ENCODE data around the gene CDHR4. TPM values are rescaled to one million over a fixed set of nuclear protein-coding genes. Genes with fewer than 3 reads are reported as not detected.

The CDHR4 gene
- total and polyA plus RNA-seq, 2 of the 8 experiments (the other 6 are each of a cell fraction or from before 2014, with no cell fraction given) = 0.50 to 0.60 TPM

DNA sequence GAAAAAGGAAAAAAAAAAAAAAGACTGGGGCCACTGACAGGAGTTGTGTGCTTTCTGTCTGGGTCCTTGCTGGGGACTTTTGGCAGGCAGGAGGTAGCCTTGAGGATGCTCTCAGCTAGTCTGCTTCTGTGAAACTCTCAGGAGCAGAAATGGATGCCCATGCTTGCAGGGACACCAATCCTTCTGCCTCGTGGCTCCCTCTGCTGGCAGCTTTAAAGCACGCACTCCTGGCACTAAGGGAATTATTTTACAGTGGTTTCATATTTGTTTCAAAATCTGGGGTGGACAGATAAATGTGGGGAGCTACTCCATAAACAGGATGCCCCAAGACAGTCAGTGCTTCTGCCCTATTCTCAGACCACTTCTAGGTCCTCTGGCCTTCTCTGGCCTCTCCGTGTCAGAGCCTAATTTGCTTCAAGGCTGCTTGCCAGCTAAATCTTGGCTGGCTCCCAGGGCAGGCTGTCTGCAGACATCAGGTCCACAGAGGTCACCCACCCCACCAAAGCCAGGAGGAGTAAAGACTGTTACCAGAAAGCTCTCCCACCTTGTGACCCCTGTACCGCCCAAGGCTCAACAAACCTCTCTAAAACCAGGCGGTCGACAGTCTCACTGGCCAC, 39.6 kb upstream of the CDHR4 start:
- Histone ChIP-seq H2AFZ (ENCODE audit: low read length) (no peak overlapping the region), H4K8ac (ENCODE audit: extremely low read depth, insufficient read depth, low read length) (no peak overlapping the region), H3K79me1 (ENCODE audit: low read depth, low read length) (no peaks in the 10 kb centered on the region), H3K4me1 (replicated peaks in 1 of 4; ENCODE audit: control insufficient read depth in 3 of 4, insufficient read depth in 4 of 4, low read length in 3 of 4) (peaks cover 0 to 6% (median 0%) of the 10 kb centered on the region in 4 experiments; a peak in 2 of 7 replicates), H2AK5ac (ENCODE audit: low read depth, low read length) (no peak overlapping the region), H3K4me2 (ENCODE audit: insufficient read depth in 1 of 2, low read depth in 2 of 2, low read length in 2 of 2) (no peak overlapping the region), H4K20me1 (replicated peaks in 1 of 2; ENCODE audit: control insufficient read depth in 1 of 2, insufficient read depth in 2 of 2, low read length in 2 of 2) (peaks cover 0 to 5% of the 10 kb centered on the region in 2 experiments), H4K91ac (replicated peaks; ENCODE audit: insufficient read length, low read length) (no peak overlapping the region), H3K14ac (ENCODE audit: insufficient read length) (no peak overlapping the region), H3K18ac (ENCODE audit: extremely low read depth, low read length) (no peak overlapping the region), H3K9ac (replicated peaks in 1 of 4; ENCODE audit: extremely low read depth in 1 of 4, low read depth in 3 of 4, low read length in 3 of 4) (no peak overlapping the region), H2BK12ac (ENCODE audit: low read depth, low read length) (no peak overlapping the region), H4K5ac (ENCODE audit: insufficient read length, low read depth, low read length) (no peak overlapping the region), H3K27me3 (replicated peaks in 1 of 4; ENCODE audit: control insufficient read depth in 3 of 4, extremely low read depth in 1 of 4, insufficient read depth in 3 of 4, low read length in 3 of 4) (no peaks in the 10 kb centered on the region), H2BK20ac (ENCODE audit: low read length) (no peak overlapping the region), H3K79me2 (ENCODE audit: control insufficient read depth in 1 of 2, insufficient read depth in 2 of 2, low read length in 2 of 2) (no peaks in the 10 kb centered on the region), H3K23me2 (ENCODE audit: low read depth, low read length) (no peaks in the 10 kb centered on the region), H3K4me3 (ENCODE audit: extremely low read depth in 1 of 4, insufficient read depth in 2 of 4, low read depth in 3 of 4, low read length in 4 of 4) (no peak overlapping the region), H3K4ac (replicated peaks; ENCODE audit: insufficient read length, low read depth, low read length) (no peak overlapping the region), H2BK15ac (ENCODE audit: low read length) (no peak overlapping the region), H3K36me3 (ENCODE audit: control insufficient read depth in 2 of 4, insufficient read depth in 4 of 4, low read length in 3 of 4) (peaks cover 8 to 33% (median 26%) of the 10 kb centered on the region in 4 experiments), H3K23ac (ENCODE audit: insufficient read length) (no peak overlapping the region), H2BK5ac (ENCODE audit: low read depth, low read length) (no peak overlapping the region), H2BK120ac (replicated peaks; ENCODE audit: low read depth, low read length) (no peak overlapping the region), H3K27ac (ENCODE audit: low read depth, low read length) (0 out of 2 replicates have a peak overlapping the region, but pooled peaks have one; percentile 3), H3K56ac (replicated peaks; ENCODE audit: insufficient read length, low read depth, low read length) (no peak overlapping the region), H3K9me3 (ENCODE audit: insufficient read depth in 2 of 2, low read depth in 1 of 2, low read length in 1 of 2) (no peaks in the 10 kb centered on the region)
- WGBS, 2 experiments (ENCODE audit: extremely low coverage in 1 of 2, insufficient coverage in 1 of 2, insufficient read length in 1 of 2, insufficient replicate concordance in 2 of 2, low coverage in 1 of 2, low lambda C conversion rate in 2 of 2, missing lambda C conversion rate in 1 of 2) = 70% methylated on average over 6 of the region's 6 CpGs; no CpG with 5 or more reads in 1 of the 2 experiments
- ChIA-PET CTCF (ENCODE audit: partially characterized antibody) (interaction anchor here (0.6 to 15.2 kb wide), 40 partner anchors 10 to 1232 kb away, joined by 3 to 306 read pairs (median 5); partner anchors contain the start of genes AMIGO3, CDHR4, INKA1 and IP6K1), POLR2A (ENCODE audit: partially characterized antibody) (interaction anchor here (0.7 to 1.5 kb wide), 14 partner anchors 10 to 74 kb away, joined by 3 to 8 read pairs (median 3); partner anchors contain the start of genes INKA1, IP6K1 and MST1R)
- FAIRE-seq (peak; percentile 94), DNase-seq (ENCODE audit: low read depth in 1 of 2, low spot score in 2 of 2) (peak; percentile 15 to 78)
- no peak for TF ChIP-seq SP2 (IDR thresholded peaks at IDR 0.05; ENCODE audit: low read length)
- no peak for TF ChIP-seq TEAD4 (IDR thresholded peaks at IDR 0.05; ENCODE audit: low read depth, low read length)
- TF ChIP-seq RFX5 (IDR thresholded peaks at IDR 0.05; ENCODE audit: borderline replicate concordance, low read depth, low read length) = no peak
- TF ChIP-seq KDM5A (IDR thresholded peaks at IDR 0.05; ENCODE audit: low read length) = no peak
- TF ChIP-seq CHD2 (IDR thresholded peaks at IDR 0.05; ENCODE audit: low read length) = no peak
- TF ChIP-seq, protein P1, sequence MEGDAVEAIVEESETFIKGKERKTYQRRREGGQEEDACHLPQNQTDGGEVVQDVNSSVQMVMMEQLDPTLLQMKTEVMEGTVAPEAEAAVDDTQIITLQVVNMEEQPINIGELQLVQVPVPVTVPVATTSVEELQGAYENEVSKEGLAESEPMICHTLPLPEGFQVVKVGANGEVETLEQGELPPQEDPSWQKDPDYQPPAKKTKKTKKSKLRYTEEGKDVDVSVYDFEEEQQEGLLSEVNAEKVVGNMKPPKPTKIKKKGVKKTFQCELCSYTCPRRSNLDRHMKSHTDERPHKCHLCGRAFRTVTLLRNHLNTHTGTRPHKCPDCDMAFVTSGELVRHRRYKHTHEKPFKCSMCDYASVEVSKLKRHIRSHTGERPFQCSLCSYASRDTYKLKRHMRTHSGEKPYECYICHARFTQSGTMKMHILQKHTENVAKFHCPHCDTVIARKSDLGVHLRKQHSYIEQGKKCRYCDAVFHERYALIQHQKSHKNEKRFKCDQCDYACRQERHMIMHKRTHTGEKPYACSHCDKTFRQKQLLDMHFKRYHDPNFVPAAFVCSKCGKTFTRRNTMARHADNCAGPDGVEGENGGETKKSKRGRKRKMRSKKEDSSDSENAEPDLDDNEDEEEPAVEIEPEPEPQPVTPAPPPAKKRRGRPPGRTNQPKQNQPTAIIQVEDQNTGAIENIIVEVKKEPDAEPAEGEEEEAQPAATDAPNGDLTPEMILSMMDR (IDR thresholded peaks at IDR 0.05; ENCODE audit: control extremely low read depth in 1 of 3, insufficient read depth in 1 of 3, low read depth in 1 of 3, low read length in 3 of 3) = peak; percentile 82 to 91 (median 86)
- no peak for TF ChIP-seq KDM4A (IDR thresholded peaks at IDR 0.05; ENCODE audit: low read depth, low read length, severe bottlenecking)
- no peak for TF ChIP-seq TCF12 (IDR thresholded peaks at IDR 0.05; ENCODE audit: low read depth, low read length)
- TF ChIP-seq RAD21 (IDR thresholded peaks at IDR 0.05 in 1 of 2, conservative IDR thresholded peaks at IDR 0.05 in 1 of 2; ENCODE audit: low read depth in 2 of 2, low read length in 2 of 2) = peak; percentile 85 to 86
- TF ChIP-seq SUZ12 (IDR thresholded peaks at IDR 0.05; ENCODE audit: low read length) = no peak
